ES-I3 (cell line): ENCODE results near the gene FUBP3.

ENCODE experiments used
- H3K36me3 ChIP-seq: 2 replicates; pipeline ENCODE4 v1.6.1; 2013; ENCODE audit warnings: mild to moderate bottlenecking, low read length, control low read depth, moderate library complexity; ENCODE audit not compliant: insufficient read depth
- H3K4me1 ChIP-seq: 2 replicates; pipeline ENCODE4 v1.6.1; 2013; ENCODE audit warnings: mild to moderate bottlenecking, control low read depth, low read length; ENCODE audit not compliant: insufficient read depth
- H3K9ac ChIP-seq: 2 replicates; pipeline ENCODE4 v1.6.1; 2013; ENCODE audit warnings: low read depth, mild to moderate bottlenecking, low read length, moderate library complexity
- H3K9me3 ChIP-seq: 2 replicates; pipeline ENCODE4 v1.6.1; 2013; ENCODE audit warnings: mild to moderate bottlenecking, low read length, moderate library complexity; ENCODE audit not compliant: control insufficient read depth, insufficient read depth

The FUBP3 gene

DNA sequence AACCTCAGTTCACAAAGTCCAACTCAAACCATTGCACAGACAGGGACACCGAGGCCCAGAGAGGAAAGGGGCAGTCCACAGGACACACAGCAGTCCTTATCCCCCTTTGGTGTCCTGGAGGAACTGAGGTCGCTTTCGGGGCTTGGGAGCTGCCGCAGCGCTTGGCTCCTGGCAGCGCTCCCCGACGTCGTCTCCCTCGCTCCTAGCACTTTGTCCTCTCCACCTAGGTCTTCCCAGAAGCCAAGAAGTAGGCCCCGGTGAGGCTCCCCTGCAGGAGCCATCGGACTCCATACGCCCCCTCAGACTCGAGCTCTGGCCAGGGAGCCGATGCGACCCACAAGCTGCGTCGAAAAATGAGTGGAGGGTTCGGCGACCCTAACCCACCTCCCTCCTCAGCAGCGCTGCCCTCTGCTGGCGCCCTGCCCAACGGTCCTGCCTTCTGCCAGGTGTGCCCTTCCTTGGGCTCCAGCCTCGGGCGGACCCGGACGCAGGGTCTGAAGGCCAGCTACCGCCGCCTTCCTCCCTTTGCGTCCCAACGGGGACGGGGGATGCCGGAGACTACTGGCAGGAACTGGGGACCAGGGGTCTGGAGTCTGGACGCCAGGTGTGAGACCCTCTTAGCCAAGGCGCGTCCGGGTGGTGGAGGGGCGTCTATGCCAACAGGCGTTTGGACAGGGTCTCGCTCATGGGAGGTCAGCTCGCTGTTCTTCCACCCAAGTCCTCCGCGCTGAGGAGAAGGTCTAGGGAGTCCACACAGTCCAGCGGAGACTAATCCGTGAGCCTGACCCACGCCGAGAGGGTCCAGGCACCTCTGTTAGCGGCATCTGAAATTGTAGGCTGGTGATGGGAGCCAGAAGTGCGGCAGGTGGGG is 83.0 kb downstream of the FUBP3 start:
- Histone ChIP-seq H3K36me3 (no peaks in the 10 kb centered on the region; the same call in 1 of the 2 replicates), H3K9me3 (peaks cover 8% of the 10 kb centered on the region; the same call in 1 of the 2 replicates), H3K9ac (no peak overlapping the region), H3K4me1 (no peaks in the 10 kb centered on the region; the same call in 1 of the 2 replicates)

DNA sequence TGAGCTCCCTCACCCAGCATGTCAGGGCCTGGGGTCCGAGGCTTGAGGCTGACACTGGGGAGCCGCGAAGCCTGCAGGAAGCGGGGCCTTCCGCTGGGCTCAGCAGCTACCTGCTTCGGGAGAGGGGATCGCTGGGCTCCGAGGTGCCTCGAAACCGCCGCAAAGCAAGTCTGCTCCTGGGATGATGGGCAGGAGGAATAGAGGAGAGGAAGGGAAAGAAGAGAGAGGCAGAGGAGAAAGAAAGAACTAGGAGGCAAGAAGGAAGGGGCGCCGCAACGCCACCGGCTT is 83.5 kb downstream of the FUBP3 start:
- H3K9ac ChIP-seq = no peak overlapping the region
- H3K36me3 ChIP-seq = no peaks in the 10 kb centered on the region; the same call in 1 of the 2 replicates
- H3K9me3 ChIP-seq = peaks cover 8% of the 10 kb centered on the region; the same call in 1 of the 2 replicates
- H3K4me1 ChIP-seq = no peaks in the 10 kb centered on the region; the same call in 1 of the 2 replicates

DNA sequence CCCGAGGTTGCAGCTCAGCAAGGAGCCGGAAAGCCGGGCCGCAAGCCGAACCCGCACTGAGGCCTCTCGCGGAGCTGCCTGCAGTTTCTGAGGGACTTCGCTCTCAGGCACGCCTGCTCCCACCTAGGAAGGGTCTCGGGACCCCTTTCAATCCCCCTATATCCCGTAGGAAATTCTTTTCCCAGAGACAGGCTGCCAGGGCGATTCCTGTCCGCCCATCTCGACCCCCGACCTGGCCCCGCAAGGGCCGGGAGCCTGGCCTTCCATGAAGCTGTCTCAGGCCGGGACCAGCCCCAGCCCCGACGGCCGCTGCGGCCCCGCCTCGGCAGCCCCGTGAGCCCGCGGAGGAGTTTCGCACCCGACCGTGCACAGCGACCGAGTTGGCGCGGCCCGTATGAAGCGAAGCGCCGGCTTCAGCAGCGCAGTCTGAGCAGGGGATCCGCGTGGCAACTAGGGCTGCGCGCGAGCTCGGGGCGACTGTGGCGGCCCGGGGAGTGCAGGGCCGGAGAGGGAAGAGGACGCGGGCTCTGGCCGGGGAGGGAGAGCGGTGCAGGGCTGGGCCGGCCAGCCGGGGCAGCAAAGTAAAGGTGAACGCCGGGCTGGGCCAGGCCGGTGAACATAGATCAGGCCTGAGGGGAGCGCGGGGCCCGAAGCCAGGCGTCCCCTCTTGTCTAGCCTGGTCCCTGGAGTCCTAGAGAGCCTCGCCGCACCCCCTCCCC is 84.0 kb downstream of the FUBP3 start:
- H3K9me3 ChIP-seq = peaks cover 4% of the 10 kb centered on the region; the same call in 1 of the 2 replicates
- no peaks in the 10 kb centered on the region for H3K36me3 ChIP-seq
- H3K9ac ChIP-seq = peak overlapping the region; percentile 41; the same call in 1 of the 2 replicates
- H3K4me1 ChIP-seq = no peaks in the 10 kb centered on the region; the same call in 1 of the 2 replicates

DNA sequence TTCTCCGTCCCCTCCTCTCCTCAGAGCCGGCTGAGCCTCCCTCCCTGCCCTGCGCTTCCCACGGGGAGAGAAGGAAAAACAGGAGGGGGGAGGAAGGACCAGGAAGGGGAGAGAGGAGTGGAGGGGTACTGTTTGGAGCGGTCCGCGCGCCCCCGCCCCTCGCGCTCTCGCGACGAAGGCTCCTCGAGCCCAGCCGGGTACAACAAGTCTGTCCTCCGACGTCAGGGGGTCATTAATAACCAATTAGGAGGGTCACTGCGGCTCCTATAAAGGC is 84.5 kb downstream of the FUBP3 start:
- H3K9me3 ChIP-seq = no peaks in the 10 kb centered on the region
- no peaks in the 10 kb centered on the region for H3K36me3 ChIP-seq
- no peaks in the 10 kb centered on the region; the same call in 1 of the 2 replicates for H3K4me1 ChIP-seq
- peak overlapping the region; percentile 41; the same call in 1 of the 2 replicates for H3K9ac ChIP-seq

DNA sequence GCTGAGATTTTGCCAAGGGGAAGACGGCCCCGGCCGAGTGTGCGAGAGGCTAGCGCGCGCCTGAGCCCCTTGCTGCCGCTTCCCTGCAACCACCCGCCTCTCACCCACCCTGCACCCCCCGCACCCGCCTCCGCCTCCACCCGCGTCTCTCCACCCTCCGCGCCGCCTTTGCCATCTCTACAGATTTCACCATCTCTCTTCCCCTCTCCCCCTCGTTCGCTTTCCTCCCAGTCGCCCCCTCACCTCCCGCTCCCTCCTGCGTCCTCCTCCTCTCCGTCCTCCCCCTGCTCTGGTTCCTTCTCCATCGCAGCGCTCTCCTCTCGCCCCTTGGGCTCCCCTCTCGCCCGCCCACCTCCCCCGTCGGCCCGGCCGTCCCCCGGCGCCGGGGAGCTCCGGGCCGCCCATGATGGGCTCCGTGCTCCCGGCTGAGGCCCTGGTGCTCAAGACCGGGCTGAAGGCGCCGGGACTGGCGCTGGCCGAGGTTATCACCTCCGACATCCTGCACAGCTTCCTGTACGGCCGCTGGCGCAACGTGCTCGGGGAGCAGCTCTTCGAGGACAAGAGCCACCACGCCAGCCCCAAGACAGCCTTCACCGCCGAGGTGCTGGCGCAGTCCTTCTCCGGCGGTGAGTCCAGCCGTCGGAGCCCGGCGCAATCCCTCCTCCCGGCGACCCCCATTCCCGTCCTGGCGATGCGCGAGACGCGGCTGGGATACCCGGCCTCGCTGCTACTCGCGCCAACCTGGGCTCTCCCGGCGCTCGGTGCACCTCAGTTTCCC is 85.1 kb downstream of the FUBP3 start, which contains the start of gene PRDM12:
TSS of gene PRDM12 (plus strand) at position 344 of the 778 bp plus-strand sequence. CDS start at position 404, 60 bp downstream.
- H3K9me3 ChIP-seq = no peaks in the 10 kb centered on the region
- H3K36me3 ChIP-seq = no peaks in the 10 kb centered on the region
- peak within 1 kb of the TSS; percentile 41; the same call in 1 of the 2 replicates for H3K9ac ChIP-seq
- H3K4me1 ChIP-seq = no peaks in the 10 kb centered on the region; the same call in 1 of the 2 replicates

DNA sequence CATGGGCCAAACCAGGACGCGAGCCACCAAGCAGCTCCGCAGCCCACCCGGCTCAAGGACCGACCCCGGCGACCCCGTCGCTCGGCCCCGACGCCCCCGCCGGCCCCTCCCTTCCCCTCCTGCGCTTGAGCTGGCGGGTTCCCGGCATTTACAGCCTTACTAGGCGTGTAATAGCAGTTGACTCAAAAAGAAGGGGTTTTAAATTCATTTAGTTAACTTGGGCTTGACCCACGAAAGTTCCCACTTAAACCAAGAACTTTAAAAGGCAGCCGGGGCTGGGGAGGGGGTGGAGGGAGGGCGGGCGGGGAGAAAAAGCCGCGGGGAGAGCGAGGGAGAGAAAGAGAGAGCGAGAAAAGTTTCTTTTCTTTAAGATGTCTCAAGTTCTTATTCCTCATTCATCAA is 85.7 kb downstream of the FUBP3 start:
- Histone ChIP-seq H3K9ac (peak overlapping the region; percentile 41; the same call in 1 of the 2 replicates), H3K36me3 (no peaks in the 10 kb centered on the region), H3K9me3 (no peaks in the 10 kb centered on the region), H3K4me1 (no peaks in the 10 kb centered on the region; the same call in 1 of the 2 replicates)

DNA sequence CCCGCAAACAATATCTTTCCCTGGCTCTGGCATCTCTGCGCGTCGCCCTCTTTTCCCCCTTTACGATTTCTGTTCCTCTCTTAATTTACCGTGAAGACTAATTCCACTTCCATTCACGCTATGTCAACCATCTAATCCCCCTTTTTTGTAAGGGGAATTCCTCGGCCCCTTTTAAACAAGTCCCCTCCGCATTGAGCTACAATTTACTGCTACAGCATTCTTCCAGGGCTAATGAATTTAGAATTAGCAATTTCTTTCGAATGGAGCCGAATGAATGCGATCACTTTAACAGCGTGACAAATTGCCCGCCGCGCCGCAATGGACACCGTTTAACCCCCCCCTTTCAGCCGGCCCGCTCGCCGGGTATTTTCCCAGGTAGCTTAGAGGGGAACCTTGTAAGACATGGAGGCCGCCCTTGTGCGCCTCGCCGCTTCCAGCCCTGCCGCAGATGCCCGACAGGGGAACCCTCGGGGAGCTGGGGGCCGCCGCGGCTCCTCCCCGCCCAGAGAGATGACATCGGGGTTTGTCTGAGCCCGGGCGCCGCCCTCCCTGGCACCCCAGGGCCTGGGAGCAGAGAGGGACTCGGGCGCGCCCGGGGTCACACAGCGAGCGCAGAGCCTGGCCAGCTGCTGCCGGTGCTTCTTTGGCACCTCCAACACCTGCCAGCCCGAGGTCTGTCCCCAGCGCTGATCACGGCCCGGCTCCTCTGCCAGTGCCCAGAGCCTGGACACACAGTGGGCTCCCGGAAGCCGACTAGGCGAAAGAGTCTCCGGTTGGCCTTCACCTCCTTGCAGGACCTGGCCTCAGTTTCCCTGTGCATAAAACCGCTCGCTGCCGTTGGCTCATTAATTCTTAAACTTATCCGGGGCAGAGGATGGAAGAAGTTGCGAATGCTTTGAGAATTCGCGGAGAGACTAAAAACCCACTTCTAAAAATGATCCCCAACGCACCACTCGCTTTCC is 86.3 kb downstream of the FUBP3 start:
- H3K36me3 ChIP-seq = no peaks in the 10 kb centered on the region
- H3K9me3 ChIP-seq = no peaks in the 10 kb centered on the region
- H3K4me1 ChIP-seq = no peaks in the 10 kb centered on the region; the same call in 1 of the 2 replicates
- peak overlapping the region; percentile 32; the same call in 1 of the 2 replicates for H3K9ac ChIP-seq

DNA sequence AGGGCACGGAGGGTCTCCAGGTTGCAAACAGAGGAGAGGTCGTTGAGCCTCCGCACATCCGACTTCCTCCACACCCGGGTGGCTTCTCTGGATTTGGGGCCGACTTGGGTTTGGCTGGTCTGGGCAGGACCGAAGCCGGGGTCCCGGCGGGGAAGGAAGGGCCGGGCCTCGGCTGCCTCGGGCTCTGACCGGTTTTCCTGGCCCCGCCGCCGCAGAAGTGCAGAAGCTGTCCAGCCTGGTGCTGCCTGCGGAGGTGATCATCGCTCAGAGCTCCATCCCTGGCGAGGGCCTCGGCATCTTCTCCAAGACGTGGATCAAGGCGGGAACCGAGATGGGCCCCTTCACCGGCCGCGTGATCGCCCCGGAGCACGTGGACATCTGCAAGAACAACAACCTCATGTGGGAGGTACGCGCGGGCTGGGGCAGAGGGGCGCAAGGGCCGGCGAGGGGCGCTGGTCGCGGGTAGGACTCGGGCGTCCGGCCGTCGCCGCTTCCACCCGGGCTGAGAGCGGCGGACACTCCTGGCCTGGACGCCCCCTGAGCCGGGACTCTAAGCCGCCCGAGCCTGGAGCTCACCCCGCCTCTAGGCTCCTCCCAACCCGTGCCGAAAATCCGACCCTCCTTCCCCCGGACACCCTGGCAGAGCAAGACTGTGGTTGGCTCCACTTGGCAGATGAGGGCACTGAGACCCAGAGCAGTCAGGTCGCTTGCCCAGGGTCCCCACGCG is 87.2 kb downstream of the FUBP3 start:
- Histone ChIP-seq H3K9me3 (no peaks in the 10 kb centered on the region), H3K9ac (peak overlapping the region; percentile 32; the same call in 1 of the 2 replicates), H3K4me1 (no peaks in the 10 kb centered on the region; the same call in 1 of the 2 replicates), H3K36me3 (no peaks in the 10 kb centered on the region)

DNA sequence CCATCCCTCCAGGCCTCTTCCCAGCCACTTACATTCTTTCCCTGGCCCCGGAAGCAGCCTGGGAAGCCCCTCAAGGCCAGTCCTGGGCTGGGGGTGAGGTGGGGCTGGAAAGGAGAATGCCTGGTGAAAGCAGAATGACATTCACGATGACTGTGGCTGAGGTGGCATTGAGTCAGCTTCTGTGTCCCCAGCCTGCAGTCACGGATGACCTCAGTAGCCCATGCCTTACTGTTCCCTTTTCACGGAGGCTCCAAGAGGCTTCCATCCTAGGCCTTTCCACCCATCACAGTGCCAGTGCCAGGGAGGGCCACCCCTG is 87.7 kb downstream of the FUBP3 start:
- Histone ChIP-seq H3K9me3 (no peaks in the 10 kb centered on the region), H3K9ac (peak overlapping the region; percentile 32; the same call in 1 of the 2 replicates), H3K36me3 (no peaks in the 10 kb centered on the region), H3K4me1 (no peaks in the 10 kb centered on the region)

DNA sequence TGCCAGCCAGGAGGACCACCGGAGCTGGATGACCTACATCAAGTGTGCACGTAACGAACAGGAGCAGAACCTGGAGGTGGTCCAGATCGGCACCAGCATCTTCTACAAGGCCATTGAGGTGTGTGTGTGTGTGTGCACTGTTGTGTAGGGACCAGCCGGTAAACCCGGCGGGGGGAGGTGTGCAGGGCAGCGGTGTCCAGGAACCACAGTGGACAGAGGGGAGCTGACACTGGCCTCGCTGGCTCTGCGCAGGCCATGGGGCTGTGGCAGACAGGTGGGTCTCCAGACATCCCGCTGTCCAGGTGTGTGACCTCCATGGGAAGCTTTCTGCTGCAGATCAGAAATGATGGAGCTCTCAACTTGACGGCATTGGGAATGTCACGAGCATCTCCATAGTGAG is 88.8 kb downstream of the FUBP3 start:
- Histone ChIP-seq H3K36me3 (no peaks in the 10 kb centered on the region), H3K9ac (no peak overlapping the region), H3K9me3 (no peaks in the 10 kb centered on the region), H3K4me1 (no peaks in the 10 kb centered on the region)

DNA sequence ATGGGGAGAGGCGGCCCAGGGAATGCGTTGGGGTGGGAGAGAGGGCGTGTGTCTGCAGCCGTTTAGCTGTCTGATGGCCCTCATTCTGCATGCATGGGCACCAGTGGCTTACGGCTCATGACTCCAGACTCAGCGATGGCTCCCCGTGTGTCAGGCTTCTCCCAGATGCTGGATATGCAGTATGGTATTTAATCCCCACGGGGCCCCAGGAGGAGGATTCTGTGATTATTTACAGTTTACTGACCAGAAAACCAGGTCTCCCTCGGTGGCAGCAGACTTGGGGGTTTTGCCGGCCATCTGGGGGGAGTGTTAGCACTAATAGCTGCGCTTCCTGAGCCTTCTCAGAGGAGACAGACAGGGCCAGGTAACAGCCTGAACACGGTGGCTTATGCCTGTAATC is 89.3 kb downstream of the FUBP3 start:
- no peak overlapping the region for H3K9ac ChIP-seq
- no peaks in the 10 kb centered on the region for H3K9me3 ChIP-seq
- H3K4me1 ChIP-seq = no peaks in the 10 kb centered on the region
- H3K36me3 ChIP-seq = no peaks in the 10 kb centered on the region

DNA sequence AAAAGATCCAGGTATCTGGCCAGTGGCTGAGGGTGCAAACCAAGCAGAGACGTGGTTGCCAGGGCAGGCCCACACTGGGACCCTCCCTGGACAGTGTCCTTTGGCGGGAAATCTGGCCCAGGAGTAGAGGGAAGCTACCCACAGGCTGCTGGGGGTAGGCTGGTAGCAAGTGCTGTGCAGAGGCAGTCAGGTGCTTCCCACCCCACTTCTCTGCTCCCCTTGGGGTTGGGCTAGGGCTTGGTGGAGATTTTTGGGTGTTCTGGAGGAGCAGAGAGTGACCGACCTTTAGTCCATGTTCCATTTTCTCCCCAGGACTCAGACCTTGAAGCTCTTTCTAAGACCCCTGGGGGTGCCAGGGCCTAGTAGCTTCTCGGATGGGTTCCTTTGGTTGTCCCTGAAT is 90.6 kb downstream of the FUBP3 start:
- no peaks in the 10 kb centered on the region for H3K9me3 ChIP-seq
- H3K9ac ChIP-seq = no peak overlapping the region
- H3K4me1 ChIP-seq = no peaks in the 10 kb centered on the region
- no peaks in the 10 kb centered on the region for H3K36me3 ChIP-seq

DNA sequence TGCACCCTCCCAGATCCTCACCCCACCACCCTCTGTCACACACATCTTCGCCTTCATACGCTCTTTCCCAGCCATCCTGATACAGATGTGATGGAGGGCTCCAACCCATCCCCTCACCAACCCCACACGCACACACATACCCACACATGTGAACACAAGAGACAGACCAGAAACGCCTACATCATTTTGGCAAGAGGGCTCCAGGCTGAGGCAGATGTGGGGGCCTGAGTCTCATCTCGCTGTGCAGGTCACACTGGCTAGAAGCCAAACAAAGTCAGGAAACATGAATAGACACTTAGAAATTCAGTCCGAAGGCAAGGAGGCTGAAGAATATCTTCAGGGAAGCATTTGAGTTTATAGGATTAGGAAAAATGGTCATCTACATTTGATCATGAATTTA is 91.3 kb downstream of the FUBP3 start:
- H3K36me3 ChIP-seq = no peaks in the 10 kb centered on the region
- H3K9me3 ChIP-seq = no peaks in the 10 kb centered on the region
- H3K4me1 ChIP-seq = no peaks in the 10 kb centered on the region
- H3K9ac ChIP-seq = no peak overlapping the region
